H1 (cell line): ENCODE data around the gene SURF1.

Experiments used
- ASH2L ChIP-seq: fragments of 200-600, 300-600 bp; sonication (generic); IDR thresholded peaks from one replicate; pipeline ENCODE4 v1.7.1; 2017; ENCODE audit warnings: low read length
- CREB1 ChIP-seq: IDR thresholded peaks from 2 replicates; pipeline ENCODE4 v1.6.1; 2012; ENCODE audit warnings: inconsistent platforms
- EGR1 ChIP-seq: IDR thresholded peaks from 2 replicates; pipeline ENCODE4 v1.6.1; 2011; ENCODE audit warnings: low read depth, low read length, borderline replicate concordance
- GABPA ChIP-seq: IDR thresholded peaks from 2 replicates; pipeline ENCODE4 v1.6.1; 2011; ENCODE audit warnings: mild to moderate bottlenecking, low read length, moderate library complexity, borderline replicate concordance; ENCODE audit not compliant: insufficient read depth
- JUN ChIP-seq: IDR thresholded peaks from 2 replicates; pipeline ENCODE4 v1.6.1; 2011; ENCODE audit warnings: low read depth, mild to moderate bottlenecking, improper control_type of control experiment, low read length
- NRF1 ChIP-seq: IDR thresholded peaks from 2 replicates; pipeline ENCODE4 v1.6.1; 2011; ENCODE audit warnings: mild to moderate bottlenecking, low read depth, low read length, improper control_type of control experiment
- POLR2A ChIP-seq, 2 experiments: IDR thresholded peaks; 1 replicate in 1 of 2; 2 replicates in 1 of 2; pipeline ENCODE4 v1.6.1; 2011; ENCODE audit warnings: low read depth in 2 of 2, low read length in 2 of 2, mild to moderate bottlenecking in 2 of 2; ENCODE audit errors: control extremely low read depth in 1 of 2
- POLR2AphosphoS5 ChIP-seq: IDR thresholded peaks from 2 replicates; pipeline ENCODE4 v1.6.1; 2011; ENCODE audit warnings: low read depth, low read length
- SIN3A ChIP-seq, 2 experiments: IDR thresholded peaks in 1 of 2; conservative IDR thresholded peaks in 1 of 2; 2 replicates each; pipeline ENCODE4 v1.6.1; 2011 to 2012; ENCODE audit warnings: low read length in 2 of 2, improper control_type of control experiment in 1 of 2, low read depth in 1 of 2, mild to moderate bottlenecking in 1 of 2
- SIRT6 ChIP-seq: IDR thresholded peaks from one replicate; pipeline ENCODE4 v1.7.1; 2012; ENCODE audit warnings: low read length, inconsistent platforms
- SP1 ChIP-seq: IDR thresholded peaks from 2 replicates; pipeline ENCODE4 v1.6.1; 2011; ENCODE audit warnings: low read depth, low read length
- SUZ12 ChIP-seq: fragments of 200-600 bp; sonication (generic); IDR thresholded peaks from 2 replicates; pipeline ENCODE4 v1.6.1; 2012; ENCODE audit warnings: mild to moderate bottlenecking, inconsistent platforms, low read length, moderate library complexity, mixed read lengths
- TF ChIP-seq, protein P1 (sequence below), 3 experiments: IDR thresholded peaks; 1 replicate in 2 of 3; 2 replicates in 1 of 3; pipeline versions ENCODE4 v1.5.1 to v1.6.1; 2011; ENCODE audit warnings: low read length in 3 of 3, mild to moderate bottlenecking in 3 of 3, inconsistent platforms in 2 of 3, low read depth in 1 of 3, moderate library complexity in 1 of 3; ENCODE audit not compliant: insufficient read depth in 1 of 3; ENCODE audit errors: control extremely low read depth in 1 of 3
- TF ChIP-seq, protein P2 (sequence below): IDR thresholded peaks from 2 replicates; pipeline ENCODE4 v1.6.1; 2011; ENCODE audit warnings: low read depth, mild to moderate bottlenecking, low read length; ENCODE audit not compliant: insufficient read depth

DNA sequence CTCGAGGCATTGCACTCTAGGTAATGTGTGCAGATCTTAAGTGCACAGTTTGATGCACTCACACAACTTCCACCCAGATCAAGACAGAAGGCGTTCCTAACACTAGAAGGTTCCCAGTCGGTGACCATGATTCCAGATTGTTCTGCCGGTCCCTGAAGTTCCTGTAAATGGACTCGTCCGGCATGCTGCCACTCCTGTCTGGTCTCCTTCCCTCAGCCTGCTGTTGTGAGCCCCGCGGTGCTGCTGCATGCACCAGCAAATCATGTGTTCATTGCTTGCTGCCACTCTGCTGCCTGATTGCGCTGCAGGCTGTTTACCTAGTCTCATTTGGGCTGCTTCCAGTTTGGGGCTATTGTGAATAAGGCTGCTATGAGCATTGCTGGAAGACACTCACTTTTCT, 31.4 kb upstream of the SURF1 start:
- TF ChIP-seq, protein P1, sequence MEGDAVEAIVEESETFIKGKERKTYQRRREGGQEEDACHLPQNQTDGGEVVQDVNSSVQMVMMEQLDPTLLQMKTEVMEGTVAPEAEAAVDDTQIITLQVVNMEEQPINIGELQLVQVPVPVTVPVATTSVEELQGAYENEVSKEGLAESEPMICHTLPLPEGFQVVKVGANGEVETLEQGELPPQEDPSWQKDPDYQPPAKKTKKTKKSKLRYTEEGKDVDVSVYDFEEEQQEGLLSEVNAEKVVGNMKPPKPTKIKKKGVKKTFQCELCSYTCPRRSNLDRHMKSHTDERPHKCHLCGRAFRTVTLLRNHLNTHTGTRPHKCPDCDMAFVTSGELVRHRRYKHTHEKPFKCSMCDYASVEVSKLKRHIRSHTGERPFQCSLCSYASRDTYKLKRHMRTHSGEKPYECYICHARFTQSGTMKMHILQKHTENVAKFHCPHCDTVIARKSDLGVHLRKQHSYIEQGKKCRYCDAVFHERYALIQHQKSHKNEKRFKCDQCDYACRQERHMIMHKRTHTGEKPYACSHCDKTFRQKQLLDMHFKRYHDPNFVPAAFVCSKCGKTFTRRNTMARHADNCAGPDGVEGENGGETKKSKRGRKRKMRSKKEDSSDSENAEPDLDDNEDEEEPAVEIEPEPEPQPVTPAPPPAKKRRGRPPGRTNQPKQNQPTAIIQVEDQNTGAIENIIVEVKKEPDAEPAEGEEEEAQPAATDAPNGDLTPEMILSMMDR (IDR thresholded peaks at IDR 0.05; ENCODE audit: control extremely low read depth in 1 of 3, insufficient read depth in 1 of 3, low read depth in 1 of 3, low read length in 3 of 3): no peak
- TF ChIP-seq POLR2A (IDR thresholded peaks at IDR 0.05; ENCODE audit: control extremely low read depth in 1 of 2, low read depth in 2 of 2, low read length in 2 of 2) (no peak), POLR2AphosphoS5 (no peak), ASH2L (no peak), SUZ12 (no peak), JUN (no peak), EGR1 (no peak), CREB1 (no peak), SP1 (no peak), GABPA (no peak), SIRT6 (no peak), NRF1 (no peak), SIN3A (conservative IDR thresholded peaks at IDR 0.05 in 1 of 2, IDR thresholded peaks at IDR 0.05 in 1 of 2; ENCODE audit: low read depth in 1 of 2, low read length in 2 of 2) (no peak)
- TF ChIP-seq, protein P2, sequence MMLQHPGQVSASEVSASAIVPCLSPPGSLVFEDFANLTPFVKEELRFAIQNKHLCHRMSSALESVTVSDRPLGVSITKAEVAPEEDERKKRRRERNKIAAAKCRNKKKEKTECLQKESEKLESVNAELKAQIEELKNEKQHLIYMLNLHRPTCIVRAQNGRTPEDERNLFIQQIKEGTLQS: no peak
